ENCODE data around the gene PIGR. TPM values are rescaled to one million over a fixed set of nuclear protein-coding genes. Genes with fewer than 3 reads are reported as not detected.

The PIGR gene
- total and polyA plus RNA-seq, 9 of the 15 experiments (the other 6 are each of a cell fraction or from before 2014, with no cell fraction given) = 0.01 to 1.5 (median 0.03) TPM; not detected in 4

DNA sequence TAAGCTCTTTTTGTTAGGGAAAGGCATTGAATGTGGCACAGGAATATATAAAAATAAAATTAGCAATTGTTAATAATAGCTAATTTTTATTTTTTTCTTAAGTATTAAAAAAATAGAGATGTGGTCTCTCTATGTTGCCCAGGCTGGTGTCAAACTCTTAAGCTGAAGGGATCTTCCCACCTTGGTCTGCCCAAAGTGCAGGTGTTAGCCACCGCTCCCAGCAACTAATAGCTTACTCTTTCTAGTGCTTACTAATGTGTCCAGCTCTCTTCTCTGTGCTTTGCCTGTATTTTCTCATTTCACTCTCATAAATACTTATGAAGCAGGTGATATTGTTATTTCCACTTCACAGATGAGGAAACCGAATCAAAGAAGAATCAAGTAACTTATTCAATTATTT, 62.4 kb downstream of the PIGR start:
- no peak for FAIRE-seq
- H3K4me2 ChIP-seq (ENCODE audit: insufficient read depth, low read length) = no peak overlapping the region
- ChIA-PET CTCF (ENCODE audit: low intra/inter-chr PET ratio) (interaction anchor here (0.6 kb wide), 1 partner anchor 12 kb away, joined by 3 read pairs; no protein-coding TSS in a partner anchor), POLR2A (interaction anchor here (0.6 to 1.5 kb wide), 7 partner anchors 9 to 427 kb away, joined by 3 to 6 read pairs (median 3); no protein-coding TSS in a partner anchor)
- no peaks in the 10 kb centered on the region for H3K9me3 ChIP-seq (replicated peaks; ENCODE audit: control insufficient read depth, insufficient read depth, low read depth, low read length)
- no peaks in the 10 kb centered on the region for H4K20me1 ChIP-seq (replicated peaks; ENCODE audit: control insufficient read depth, insufficient read depth, low read length)
- peaks cover 13 to 14% of the 10 kb centered on the region in 2 experiments; a peak in 4 of 5 replicates for H3K27me3 ChIP-seq (ENCODE audit: control insufficient read depth in 2 of 2, insufficient read depth in 2 of 2, low read length in 2 of 2)
- no TSS peak for BruUV-seq (replicated peaks)
- no peaks in the 10 kb centered on the region for H3K4me1 ChIP-seq (replicated peaks in 1 of 2; ENCODE audit: control insufficient read depth in 2 of 2, insufficient read depth in 2 of 2, low read length in 2 of 2)
- H3K36me3 ChIP-seq (ENCODE audit: control insufficient read depth, insufficient read depth, low read length) = no peaks in the 10 kb centered on the region
- intact Hi-C loops (cut with micrococcal nuclease) = no loop called here
- no peak overlapping the region for H2AFZ ChIP-seq (ENCODE audit: low read depth, low read length)
- ATAC-seq = no peak
- in situ Hi-C loops (cut with MboI) = no loop called here
- no peak overlapping the region for H3K27ac ChIP-seq (ENCODE audit: extremely low read depth, low read depth, low read length)
- no peak for DNase-seq (ENCODE audit: extremely low read depth in 1 of 4, low spot score in 3 of 4)
- H3K4me3 ChIP-seq = no peak overlapping the region
- H3K9me1 ChIP-seq (ENCODE audit: control insufficient read depth, insufficient read depth, low read length) = no peaks in the 10 kb centered on the region
- TF ChIP-seq SRSF9 (IDR thresholded peaks at IDR 0.05; ENCODE audit: borderline replicate concordance, low read depth, low read length) = no peak
- TF ChIP-seq, protein P1, sequence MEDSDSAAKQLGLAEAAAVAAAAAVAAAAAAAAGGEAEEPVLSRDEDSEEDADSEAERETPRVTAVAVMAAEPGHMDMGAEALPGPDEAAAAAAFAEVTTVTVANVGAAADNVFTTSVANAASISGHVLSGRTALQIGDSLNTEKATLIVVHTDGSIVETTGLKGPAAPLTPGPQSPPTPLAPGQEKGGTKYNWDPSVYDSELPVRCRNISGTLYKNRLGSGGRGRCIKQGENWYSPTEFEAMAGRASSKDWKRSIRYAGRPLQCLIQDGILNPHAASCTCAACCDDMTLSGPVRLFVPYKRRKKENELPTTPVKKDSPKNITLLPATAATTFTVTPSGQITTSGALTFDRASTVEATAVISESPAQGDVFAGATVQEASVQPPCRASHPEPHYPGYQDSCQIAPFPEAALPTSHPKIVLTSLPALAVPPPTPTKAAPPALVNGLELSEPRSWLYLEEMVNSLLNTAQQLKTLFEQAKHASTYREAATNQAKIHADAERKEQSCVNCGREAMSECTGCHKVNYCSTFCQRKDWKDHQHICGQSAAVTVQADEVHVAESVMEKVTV (CRISPR knock-in tag; IDR thresholded peaks at IDR 0.05) = no peak
- TF ChIP-seq, protein P2, sequence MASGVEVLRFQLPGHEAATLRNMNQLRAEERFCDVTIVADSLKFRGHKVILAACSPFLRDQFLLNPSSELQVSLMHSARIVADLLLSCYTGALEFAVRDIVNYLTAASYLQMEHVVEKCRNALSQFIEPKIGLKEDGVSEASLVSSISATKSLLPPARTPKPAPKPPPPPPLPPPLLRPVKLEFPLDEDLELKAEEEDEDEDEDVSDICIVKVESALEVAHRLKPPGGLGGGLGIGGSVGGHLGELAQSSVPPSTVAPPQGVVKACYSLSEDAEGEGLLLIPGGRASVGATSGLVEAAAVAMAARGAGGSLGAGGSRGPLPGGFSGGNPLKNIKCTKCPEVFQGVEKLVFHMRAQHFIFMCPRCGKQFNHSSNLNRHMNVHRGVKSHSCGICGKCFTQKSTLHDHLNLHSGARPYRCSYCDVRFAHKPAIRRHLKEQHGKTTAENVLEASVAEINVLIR (CRISPR knock-in tag; IDR thresholded peaks at IDR 0.05) = no peak
- TF ChIP-seq, protein P3, sequence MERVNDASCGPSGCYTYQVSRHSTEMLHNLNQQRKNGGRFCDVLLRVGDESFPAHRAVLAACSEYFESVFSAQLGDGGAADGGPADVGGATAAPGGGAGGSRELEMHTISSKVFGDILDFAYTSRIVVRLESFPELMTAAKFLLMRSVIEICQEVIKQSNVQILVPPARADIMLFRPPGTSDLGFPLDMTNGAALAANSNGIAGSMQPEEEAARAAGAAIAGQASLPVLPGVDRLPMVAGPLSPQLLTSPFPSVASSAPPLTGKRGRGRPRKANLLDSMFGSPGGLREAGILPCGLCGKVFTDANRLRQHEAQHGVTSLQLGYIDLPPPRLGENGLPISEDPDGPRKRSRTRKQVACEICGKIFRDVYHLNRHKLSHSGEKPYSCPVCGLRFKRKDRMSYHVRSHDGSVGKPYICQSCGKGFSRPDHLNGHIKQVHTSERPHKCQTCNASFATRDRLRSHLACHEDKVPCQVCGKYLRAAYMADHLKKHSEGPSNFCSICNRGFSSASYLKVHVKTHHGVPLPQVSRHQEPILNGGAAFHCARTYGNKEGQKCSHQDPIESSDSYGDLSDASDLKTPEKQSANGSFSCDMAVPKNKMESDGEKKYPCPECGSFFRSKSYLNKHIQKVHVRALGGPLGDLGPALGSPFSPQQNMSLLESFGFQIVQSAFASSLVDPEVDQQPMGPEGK (CRISPR knock-in tag; IDR thresholded peaks at IDR 0.05; ENCODE audit: borderline replicate concordance) = no peak
- no peak for TF ChIP-seq POLR2H (tag; IDR thresholded peaks at IDR 0.05; ENCODE audit: low read depth)
- no peak for TF ChIP-seq ARNT (IDR thresholded peaks at IDR 0.05)
- TF ChIP-seq POLR2A (conservative IDR thresholded peaks at IDR 0.05) = no peak
- no peak for TF ChIP-seq NEUROD1 (IDR thresholded peaks at IDR 0.05; ENCODE audit: borderline replicate concordance, low read depth, low read length, partially characterized antibody)
- no peak overlapping the region for H3K9ac ChIP-seq (ENCODE audit: insufficient read depth in 1 of 2, low read depth in 2 of 2, low read length in 2 of 2)
- no peaks in the 10 kb centered on the region for H3K79me2 ChIP-seq (ENCODE audit: control insufficient read depth, insufficient read depth, low read length)
- WGBS (ENCODE audit: insufficient coverage, low coverage, missing lambda C conversion rate) = 0% methylated on average over 2 of the region's 2 CpGs
